RPMI8226 (cell line): ENCODE results near the gene ANK3.

Experiments
- DNase-seq: peaks from one replicate; pipeline ENCODE4 v3.0.0-alpha.2; 2015

The ANK3 gene

GRCh38 chr10:60209874-60210570, 179.7 kb downstream of the ANK3 start:
- no peak for DNase-seq

- DNase-seq: peak; percentile 31
Measured at GRCh38 chr10:60208676-60209269, 180.9 kb downstream of the ANK3 start.

DNA sequence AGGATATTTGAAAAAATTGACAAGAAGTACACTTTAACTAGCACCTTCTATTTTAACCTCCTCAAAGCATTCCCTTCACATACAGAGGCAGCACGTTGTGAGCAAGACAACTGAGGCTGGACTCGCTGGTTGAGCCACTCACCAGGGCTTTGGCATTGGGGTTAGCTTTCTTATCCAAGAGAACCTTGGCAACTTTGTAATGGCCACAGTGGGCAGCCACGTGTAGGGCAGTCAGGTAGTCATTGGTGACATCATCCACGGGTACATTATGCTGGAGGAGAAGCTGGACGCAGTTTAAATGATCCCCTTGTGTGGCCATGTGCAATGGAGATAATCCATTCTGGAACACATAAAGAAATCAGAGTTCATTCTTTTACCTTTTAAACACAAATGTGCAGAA, 181.8 kb downstream of the ANK3 start:
- no peak for DNase-seq

GRCh38 chr10:60206735-60207134, 182.9 kb downstream of the ANK3 start:
- no peak for DNase-seq

DNA sequence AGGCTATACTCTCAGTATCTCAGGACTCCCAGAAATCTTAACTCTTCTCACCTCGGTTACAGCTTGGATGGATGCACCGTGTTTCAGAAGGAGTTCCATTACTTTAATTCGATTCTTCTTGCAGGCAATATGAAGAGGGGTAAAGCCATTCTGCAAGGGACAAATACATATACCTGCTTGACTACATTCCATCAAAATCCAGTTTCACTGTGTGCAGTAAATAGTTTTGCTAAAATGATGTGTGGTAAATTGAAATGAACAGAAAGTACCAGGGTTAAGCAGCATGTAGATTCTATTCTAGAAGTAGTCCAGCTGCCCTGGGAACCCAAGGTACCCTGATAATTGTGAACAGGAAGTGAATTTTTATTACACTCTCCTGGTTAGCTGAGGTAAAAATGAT, 183.9 kb downstream of the ANK3 start:
- no peak for DNase-seq

DNA sequence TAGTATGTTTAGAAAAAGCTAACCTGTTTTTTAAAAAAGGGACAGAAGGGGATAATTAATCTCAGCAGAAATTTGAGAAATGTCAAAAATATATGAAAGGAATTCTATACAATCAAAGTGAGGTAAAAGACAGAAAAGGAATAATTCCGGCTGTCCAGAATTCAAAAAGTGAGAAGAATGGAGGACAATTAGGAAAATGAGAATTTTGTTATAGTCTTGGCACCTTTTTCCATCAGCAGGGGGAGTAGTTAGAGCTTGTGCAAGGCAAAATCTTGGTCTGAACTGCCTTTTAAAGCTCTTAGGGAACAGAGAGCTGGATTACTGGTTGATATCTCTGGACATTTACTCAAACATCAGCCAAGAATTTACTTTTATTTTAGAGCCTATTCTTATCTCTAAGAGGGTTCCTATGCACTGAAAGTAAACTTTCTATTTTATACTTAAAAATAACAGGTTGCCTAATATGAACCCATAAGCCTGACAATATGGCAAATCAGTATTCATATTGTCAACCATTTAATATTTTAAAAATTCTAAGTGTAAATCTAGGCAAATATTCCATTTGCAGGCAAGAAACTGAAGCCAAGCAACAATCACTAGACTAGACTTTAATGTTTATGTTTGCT, 185.6 kb downstream of the ANK3 start:
- DNase-seq: no peak

DNA sequence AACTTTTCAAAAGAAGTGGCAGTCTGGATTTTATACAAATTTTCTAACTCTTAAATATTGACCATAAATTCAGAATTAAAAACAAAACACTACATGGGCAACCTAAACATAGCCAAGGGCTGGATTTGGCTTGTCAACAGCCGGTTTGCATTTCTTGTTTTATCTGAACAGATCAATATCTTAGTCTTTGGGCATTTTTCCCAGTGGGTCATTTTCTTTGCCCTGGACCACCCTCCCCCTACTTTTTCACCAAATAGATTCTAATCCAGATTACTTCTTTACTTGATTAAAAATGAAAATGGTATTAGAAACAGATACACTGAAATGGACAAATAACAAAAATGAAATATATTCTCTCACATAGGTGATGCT, 189.0 kb downstream of the ANK3 start:
- DNase-seq: no peak

- peak; percentile 42 for DNase-seq
Measured at GRCh38 chr10:60200012-60200681, 189.5 kb downstream of the ANK3 start.

- no peak for DNase-seq
Measured at GRCh38 chr10:60197206-60197605, 192.5 kb downstream of the ANK3 start.

DNA sequence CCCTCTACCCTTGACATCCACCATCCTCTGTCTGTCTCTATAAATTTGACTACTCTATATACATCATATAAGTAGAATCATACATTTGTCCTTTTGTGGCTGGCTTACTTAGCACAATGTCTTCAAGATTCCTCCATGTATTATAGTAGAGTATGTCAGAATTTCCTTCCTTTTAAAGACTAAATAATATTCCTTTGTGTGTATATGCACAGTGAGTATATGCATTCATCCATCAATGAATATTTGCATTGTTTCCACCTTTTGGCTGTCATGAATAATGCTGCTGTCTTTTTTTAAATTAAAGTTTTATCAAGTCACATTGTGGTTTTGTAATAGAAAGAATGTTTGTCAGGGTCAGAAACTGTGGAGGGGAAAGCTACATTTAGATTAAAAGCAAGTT, 195.3 kb downstream of the ANK3 start:
- DNase-seq: no peak

DNA sequence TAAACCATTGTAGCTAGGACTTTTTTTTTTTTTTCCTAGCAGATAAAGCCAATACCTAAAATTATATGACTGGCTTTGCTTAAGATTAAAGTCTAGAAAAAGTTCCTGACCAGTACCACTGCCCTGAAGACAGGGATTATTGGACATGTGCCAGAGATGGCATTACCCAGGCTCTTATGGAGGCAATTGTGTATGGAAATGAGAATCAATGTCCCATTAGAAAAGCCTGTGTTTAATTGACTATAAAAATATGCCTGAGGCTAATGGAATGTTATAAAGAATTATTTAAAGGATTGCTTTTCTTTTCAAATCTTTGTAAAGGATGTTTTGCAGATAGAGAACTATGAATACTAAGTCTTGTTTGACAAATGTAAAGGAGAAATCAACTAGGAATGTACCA, 196.7 kb downstream of the ANK3 start:
- DNase-seq: no peak

GRCh38 chr10:60189861-60190475, 199.7 kb downstream of the ANK3 start:
- DNase-seq: no peak

GRCh38 chr10:60188548-60188947, 201.1 kb downstream of the ANK3 start:
- no peak for DNase-seq

- DNase-seq: no peak
Measured at GRCh38 chr10:60187691-60188090, 202.0 kb downstream of the ANK3 start.

DNA sequence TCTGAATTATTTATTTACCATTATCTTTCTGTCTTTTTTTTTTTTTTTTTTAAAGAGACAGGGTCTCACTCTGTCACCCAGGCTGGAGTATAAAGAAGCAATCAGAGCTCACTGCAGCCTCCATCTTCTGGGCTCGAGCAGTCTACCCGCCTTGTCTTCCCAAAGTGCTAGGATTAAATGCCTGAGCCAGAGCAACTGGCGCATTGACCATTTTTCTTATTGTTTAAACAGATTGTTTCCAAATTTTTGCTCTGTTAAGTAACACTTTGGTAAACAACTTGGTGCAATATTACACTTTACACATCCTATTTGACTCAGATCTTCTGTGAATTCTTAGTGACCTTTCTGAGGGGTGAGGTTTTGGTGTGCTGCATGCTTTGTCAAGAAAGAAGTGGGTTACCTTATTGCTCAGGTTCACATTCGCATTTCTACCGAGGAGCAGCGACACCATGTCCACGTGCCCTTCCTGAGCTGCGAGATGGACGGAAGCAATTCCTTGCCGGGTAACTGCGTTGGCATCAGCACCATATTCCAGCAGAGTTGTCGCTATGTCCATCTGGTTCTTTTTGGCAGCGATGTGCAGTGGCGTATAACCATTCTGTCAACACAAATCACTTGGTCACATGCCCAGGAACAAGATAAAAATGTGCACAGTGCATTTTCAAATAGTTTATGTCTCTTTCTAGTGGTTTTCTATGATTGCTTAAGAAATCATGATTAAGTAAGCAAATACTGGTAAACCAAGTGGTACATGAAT, 203.2 kb downstream of the ANK3 start:
- DNase-seq: no peak

GRCh38 chr10:60185421-60185820, 204.3 kb downstream of the ANK3 start:
- DNase-seq: no peak

- no peak for DNase-seq
Measured at GRCh38 chr10:60182691-60183090, 207.0 kb downstream of the ANK3 start.

DNA sequence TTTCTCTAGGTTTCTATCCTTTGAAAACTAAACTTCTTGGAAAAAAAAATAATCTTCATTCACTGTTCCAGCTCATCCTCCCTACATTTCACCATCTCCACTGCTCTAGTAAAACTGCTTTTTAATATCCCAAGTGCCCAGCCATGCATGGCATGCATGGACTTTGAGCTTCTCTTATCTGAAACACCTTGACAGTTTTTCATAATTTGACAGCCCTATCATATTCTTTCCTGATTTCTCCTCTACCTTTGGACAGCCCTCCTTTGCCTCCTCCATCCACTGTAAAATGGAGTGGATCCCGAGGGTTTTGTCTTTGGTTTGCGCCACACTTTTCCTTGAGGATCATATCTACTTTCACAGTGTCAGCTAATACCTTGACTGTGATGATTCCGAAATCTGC, 212.8 kb downstream of the ANK3 start:
- DNase-seq: no peak

DNA sequence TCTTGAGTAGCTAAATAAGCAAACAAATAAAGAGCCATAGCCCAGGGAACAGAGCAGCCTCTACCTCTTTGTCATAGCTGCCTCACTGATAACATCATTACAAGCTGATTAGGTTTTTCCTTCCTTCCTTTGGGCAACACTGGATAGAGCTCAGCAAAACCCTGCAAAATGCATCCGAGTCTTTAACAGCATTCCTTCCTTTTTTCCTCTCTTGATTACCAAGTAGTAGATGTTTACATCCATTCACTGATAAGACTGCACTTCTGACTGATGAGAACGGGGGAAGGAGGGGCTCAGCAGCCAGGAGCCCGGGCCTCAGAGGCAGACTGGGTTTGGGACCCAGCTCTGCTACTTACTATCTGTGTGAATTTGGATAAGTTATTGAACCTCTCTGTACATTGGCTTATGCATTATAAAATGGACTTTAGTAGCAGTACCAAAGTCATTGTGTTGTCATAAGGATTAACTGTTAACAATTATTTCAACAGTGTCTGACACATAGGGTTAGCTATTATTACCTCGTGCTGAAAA, 214.2 kb downstream of the ANK3 start:
- DNase-seq: no peak

DNA sequence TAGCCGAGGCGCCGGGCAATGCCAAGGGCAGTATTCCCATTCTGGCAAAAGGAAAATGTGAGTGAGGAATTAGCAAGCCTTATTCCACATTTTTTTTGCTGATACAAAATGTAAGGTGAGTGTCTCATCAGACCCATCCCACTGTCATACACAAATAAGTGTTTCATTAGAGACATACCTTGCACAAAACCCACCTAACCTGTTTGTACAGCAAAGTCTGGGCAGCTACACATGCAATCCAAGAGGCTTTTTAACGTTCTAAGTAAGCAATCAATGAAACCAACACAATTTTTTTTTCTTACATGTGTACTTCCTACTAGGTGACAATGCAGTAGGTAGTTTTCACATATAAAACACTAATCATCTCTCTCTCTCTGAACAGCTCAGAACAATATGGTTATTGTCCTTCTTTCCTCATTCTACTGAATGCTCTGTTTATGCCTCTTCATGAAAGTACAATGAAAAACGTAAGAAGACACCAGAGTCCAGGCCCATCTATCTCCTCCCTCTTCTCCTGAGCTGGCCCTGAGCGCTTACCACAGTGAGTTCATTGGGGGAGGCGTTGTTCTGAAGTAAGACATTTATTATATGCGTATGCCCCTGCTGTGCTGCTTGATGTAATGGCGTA, 217.2 kb downstream of the ANK3 start:
- DNase-seq: no peak

DNA sequence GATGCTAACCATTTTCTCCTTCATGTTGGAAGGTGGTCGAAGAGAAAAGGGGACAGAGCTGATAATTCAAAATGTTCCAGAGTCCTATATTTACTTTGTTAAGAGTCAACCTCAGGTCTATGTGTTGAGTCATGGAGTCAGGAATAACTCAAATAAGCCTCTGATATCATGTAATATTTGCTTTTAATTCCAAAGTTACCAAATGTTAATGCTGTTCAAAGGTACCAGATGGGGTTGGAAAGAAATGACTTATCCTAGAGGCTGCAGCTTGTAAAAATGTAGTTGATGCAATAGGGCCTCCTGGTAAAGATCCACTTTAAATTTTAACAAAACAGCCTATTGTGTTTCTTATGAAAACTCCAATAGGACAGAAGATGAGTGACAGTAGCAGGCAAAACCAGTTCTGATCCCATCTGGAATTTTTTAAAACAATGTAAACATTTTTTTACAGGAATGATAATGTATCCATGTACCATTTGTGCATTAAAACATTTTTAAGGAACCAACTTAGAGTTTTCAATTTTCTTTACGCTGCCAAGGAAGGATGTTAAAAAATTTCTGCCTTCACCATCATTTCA, 218.2 kb downstream of the ANK3 start:
- no peak for DNase-seq

DNA sequence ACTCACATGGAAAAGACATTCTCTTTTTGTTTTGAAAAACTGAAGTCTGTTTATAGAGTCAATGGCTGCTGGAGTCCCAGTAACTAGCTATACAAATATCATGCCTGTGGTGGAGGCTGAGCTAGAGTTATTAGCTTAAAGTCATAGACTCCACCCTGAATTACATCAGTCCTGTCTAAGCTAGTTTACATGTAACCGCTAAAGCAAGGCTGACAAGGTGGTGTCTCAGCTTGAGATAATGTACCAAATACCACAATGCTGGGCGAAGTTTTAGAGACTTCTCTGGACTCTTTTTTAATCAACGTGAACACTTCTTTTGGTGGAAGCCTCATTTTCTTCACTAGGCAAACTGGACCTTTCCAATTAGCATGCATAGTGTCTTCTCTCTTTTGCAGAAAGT, 219.4 kb downstream of the ANK3 start:
- DNase-seq: no peak
